ENCODE results near the gene SH2B2.
A peak's percentile ranks its signal among the peaks of the same experiment; 100 is the strongest.

SH2B2 gene

DNA sequence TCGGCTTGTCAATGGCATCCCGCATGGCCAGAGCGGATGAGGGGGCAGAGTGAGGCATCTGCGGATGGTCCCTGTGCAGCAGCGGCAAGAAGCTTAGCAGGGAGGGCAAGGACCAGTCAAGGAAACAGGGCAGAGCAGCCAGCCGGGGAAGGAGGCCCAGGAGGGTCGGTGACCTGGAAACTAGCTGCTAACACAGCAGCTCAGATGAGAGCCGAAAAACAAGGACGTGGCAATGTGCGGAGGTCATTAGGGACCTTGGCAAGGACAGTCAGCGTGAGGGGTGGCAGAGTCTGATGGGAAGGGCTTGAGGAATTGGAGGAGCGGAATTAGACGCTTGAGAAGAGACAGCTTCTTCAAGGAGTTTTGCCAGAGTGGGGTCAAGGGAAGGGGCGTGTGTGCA, 20.1 kb upstream of the SH2B2 start:
- DNase-seq (ENCODE audit: low spot score): no peak

DNA sequence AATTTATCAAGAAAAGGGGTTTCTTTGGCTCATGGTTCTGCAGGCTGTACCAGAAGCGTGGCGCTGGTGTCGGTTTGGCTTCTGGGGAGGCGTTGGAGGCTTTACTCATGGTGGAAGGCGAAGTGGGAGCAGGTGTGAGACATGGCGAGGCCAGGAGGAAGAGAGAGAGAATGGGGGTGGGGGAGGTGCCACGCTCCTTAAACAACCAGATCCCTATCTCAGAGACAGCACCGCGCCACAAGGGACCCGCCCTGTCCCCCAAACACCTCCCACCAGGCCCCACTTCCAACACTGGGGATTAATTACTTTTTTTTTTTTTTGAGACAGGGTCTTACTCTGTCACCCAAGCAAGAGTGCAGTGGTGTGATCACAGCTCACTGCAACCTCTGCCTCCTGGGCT, 18.0 kb upstream of the SH2B2 start:
- no peak for DNase-seq (ENCODE audit: low spot score)

DNA sequence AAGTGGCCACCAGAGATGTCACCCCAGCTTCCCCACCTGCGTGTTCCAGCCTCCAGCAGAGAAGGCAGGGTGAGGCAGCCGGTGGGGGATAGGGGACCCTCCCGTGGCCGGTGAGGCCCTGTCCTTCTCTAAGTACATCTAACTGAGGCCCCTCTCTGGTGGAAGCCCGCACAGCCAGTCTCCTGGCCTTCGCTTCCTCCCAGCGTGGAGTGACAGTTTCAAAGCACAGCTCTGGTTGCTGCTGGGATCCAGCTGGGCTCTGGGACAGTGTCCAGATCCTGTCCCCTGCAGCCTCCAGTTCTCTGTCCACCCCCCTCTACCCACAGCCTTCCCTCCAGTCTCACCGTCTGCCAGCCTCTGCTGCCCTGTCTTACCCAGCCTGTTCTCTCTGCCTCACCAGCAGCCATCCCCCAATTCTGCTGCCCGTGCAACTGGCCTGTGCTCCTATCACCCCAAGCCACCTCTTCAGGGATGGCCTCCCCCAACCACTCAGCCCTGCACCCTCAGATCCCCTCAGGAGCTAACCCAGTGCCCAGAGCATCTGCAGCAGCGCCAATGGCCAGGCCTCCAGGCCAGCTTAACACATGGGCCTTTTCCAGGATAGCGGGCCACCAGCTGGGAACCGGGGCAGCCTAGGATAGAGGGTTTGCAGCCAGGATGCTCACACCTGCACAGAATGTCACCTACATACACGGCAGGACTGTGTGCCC, 16.3 kb upstream of the SH2B2 start:
- no peak for DNase-seq (ENCODE audit: low spot score)

DNA sequence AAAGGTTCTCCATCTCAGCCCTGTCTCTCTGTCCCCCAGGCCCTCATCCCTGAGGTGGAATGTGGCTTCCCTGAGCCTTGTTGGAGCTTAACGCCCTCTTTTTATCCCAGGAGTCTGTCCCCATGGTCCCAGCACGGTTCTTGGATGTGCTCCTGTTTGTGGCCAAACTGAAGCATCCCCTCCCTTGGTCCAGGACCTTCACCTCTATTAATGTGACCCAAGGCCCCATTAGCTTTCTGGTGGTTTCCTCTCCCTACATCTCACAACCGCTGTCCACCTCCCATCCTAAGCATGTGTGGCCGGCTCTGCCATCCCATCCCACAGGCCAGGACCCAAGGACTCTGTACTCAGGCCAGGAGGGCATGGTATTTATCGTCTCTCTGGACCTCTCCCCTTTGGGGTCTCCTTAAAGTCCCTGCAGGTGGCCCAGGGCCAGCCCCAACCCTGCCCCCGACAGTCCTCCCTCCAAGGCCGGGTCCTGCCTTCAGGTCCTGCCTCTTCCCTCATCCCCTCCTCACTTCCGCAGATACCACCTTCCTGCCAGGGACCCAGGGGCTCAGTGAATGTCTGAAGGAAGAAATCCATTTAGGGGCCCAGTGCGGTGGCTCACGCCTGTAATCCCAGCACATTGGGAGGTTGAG, 15.4 kb upstream of the SH2B2 start:
- DNase-seq (ENCODE audit: low spot score): no peak

DNA sequence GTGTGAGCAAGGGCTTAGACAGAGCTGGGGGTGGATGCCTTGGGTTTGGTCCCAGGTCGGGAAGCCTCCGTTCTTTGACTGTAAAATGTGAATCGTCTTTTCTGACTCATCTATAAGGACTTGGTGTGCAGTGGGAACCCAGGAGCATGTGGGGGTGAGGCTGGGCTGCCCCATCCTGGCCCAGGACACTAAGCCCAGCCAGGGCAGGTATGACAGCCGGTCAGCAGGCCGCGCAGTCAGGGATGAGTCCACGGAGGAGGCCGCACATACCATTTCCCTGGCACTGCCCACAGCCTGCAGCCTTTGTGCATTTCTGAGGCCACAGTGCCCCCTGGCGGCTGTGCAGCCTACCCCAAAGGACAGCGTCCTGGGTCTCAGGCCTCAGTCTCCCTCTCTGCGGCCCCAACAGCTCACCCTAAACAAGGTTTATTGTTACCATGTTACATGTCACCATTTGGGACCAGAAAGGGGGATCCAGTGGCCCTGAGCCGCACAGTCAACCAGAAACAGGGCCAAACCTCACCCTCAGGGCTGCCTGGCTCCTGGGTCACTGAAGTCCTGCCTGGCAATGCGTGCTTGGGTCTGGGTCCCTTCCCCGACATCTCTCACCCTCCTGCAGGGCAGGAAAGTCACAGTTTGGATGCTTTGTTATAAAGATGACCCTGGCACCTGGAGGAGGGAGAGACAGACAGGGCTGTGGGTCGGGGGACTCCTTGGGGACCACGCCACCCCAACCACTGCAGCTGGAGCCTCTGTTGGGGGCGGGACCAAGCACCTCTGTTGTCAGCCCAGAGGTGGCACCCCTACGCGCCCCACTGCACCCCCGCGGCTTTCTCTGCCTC, 14.4 kb upstream of the SH2B2 start:
- DNase-seq (ENCODE audit: low spot score): peak; percentile 67

DNA sequence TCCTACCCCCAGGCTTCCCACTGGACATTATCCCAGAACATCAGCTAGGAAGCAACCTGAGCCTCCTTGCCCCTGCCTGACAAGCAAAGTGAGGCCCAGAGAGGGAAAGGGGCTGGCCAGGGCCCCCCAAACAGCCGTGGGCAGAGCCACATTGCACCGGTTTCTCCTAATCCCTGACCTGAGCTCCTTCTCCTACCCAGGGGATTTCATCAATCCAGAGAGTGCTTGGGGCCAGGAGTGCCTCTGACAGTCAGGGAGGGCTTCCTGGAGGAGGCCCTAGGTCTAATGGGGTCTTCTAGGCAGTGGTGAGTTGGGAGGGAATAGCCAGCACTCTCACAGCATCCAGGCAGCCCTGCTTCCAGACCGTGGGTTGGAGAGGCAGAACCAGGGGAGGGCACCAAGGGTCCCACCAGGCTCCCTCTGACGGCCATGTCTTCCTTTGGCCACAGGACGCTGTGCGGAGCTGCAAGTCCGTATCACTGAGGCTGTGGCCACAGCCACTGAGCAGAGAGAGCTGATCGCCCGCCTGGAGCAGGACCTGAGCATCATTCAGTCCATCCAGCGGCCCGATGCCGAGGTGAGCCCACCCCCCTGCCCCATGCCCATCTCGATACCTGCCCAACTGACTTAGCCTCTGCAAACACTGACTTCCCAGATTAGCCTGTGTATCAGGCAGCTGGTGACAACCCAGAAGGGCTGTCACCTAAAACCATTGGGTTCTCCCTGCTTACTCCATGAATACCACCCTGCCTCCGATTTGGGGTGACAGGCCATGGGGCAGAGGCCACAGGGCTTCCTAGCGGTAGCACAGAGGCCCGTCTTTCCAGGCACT, 13.5 kb upstream of the SH2B2 start:
- no peak for DNase-seq (ENCODE audit: low spot score)

DNA sequence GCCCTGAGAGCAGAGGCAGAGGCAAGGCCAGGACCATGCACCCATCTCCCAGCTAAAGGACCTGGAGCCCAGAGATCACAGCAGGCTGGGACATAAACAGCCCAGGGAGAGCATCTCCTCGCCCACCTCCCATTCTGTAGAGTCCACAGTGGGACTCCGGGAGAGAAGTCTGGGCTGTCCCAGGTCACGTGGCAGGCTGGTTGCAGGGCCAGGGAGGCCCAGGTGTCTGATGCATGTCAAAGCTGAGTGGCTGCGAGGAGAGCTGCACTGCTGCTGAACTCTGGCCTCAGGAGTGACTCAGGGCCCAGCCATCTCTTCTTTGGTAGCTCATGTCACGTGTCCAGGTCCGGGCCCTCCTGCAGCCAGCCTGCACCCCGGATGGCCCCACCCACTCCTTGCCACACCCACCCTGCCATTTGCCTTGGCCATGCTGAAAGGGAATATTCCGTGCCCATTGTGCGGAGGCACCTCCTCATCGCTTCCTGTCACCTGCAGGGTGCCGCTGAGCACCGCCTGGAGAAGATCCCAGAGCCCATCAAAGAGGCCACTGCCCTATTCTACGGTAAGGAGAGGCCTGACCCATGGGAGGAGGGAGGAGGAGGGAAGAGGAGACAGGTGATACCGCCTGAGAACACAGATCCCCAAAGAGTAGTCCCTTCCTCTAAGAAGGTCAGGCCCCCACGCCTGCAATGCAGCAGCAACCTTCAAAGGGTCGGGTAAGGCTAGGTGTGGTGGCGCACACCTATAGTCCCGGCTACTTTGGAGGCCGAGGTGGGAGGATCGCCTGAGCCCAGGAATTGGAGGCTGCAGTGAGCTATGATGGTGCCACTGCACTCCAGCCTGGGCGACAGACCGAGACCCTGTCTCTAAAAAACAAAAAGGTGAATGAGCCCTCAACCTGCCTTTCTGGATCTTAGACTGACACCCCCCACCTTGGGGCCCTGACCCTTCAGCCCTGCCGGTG, 12.6 kb upstream of the SH2B2 start:
- no peak for DNase-seq (ENCODE audit: low spot score)

DNA sequence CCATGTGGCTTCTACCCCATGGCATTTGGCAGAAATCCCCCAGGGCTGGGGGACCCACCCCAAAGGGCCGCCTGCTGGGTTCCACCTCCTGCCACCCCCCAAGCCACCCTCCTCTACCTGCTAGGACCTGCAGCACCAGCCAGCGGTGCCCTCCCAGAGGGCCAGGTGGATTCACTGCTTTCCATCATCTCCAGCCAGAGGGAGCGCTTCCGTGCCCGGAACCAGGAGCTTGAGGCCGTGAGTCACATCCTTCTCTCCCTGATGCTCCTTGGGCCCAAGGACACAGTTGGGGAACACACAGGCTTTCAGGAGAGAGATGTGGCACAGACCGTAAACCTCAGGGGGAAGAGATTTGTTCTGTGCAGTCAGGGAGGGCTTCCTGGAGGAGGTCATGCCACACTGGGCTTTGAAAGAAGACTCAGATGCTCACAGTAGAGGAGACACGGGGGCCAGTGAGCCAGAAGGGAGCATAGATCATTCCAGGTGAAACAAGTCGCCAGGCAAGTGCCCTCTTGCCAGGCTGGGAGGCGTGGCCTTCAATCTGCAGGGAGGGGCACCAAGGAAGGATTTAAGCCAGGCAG, 11.5 kb upstream of the SH2B2 start:
- no peak for DNase-seq (ENCODE audit: low spot score)

DNA sequence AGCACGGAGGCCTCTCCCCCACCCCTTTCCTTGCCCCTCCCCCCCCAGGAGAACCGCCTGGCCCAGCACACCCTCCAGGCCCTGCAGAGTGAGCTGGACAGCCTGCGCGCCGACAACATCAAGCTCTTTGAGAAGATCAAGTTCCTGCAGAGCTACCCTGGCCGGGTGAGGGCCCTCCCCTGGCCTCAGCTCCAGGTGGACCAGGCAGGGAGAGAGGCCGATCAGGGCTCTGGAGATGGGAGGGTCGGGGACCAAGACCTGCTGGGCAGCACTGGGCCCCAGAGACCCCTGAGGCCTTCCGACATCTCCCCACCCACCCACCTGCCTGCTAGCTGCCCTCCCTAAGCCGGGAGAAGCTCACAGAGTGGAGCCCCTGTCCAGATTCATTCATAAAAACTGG, 8.8 kb upstream of the SH2B2 start:
- no peak for DNase-seq (ENCODE audit: low spot score)

DNA sequence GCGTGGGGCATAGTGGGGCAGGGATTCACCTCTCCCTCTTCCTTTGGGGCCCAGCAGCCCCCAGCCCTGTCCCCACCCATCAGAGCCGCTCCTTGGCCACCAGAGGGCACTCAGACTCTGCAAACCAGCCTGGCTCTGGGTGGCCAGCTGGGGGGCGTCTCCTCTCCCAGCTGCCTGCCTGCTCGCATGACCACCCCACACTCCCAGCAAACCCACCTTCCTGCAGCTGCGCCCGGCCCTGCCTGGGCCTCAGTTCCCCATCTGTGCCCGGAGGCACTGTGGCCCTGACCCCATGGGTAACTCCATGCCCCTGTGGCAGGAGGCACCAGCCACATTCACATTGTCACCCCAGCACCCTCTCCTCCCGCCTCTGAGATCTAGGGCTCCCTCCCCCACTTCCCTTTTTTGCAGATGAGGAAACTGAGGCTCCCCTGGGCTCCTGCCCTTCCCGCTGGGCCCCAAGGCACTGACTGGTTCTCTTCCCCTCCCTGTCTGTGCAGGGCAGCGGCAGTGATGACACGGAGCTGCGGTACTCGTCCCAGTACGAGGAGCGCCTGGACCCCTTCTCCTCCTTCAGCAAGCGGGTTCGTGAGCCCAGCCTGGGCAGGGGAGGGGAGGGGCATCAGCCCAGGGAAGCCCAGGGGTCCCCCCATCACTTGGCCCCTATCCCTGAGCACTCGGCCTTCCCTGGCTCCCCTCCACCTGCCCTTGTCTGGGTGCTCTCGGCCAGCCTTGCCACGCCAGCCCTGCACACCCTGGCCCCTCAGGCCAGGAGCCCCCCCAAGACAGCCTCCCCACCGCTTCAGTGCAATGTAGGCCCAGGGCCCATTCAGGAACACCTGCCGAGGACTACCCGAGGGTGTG, 6.9 kb upstream of the SH2B2 start:
- peak; percentile 14 for DNase-seq (ENCODE audit: low spot score)

DNA sequence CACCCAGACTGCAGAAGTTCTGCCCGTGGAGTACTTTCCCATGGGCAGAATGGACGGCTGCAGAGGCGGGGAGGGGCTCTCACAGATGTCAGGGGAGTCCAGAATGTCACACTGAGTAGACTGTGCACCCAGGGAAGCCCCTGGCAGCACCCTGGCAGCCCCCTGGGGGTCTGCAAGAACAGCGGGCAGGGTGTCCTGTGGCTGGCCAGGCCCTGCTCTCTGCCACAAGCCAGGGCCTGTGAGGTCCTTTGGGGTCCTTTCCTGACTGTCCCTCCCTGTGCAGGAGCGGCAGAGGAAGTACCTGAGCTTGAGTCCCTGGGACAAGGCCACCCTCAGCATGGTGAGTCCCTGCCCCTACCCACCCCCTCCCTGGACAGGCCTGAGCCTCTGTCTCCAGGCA, 6.1 kb upstream of the SH2B2 start:
- no peak for DNase-seq (ENCODE audit: low spot score)

DNA sequence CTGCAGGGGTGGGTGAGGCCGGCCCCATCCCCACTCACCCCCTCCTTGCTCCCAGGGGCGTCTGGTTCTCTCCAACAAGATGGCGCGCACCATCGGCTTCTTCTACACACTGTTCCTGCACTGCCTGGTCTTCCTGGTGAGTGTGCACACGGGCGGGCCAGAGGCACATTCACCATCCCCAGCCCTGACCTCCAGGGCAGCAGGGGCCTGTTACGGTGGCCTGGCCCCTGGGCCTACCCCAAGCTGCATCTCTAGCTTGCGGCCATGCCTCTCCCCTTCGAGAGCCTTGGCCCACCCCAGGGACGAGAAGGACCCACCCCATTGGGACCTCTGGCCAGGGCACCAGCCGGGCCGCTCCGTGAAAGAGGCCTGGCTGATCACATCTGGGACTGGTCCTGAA, 4.9 kb upstream of the SH2B2 start:
- DNase-seq (ENCODE audit: low spot score): no peak

DNA sequence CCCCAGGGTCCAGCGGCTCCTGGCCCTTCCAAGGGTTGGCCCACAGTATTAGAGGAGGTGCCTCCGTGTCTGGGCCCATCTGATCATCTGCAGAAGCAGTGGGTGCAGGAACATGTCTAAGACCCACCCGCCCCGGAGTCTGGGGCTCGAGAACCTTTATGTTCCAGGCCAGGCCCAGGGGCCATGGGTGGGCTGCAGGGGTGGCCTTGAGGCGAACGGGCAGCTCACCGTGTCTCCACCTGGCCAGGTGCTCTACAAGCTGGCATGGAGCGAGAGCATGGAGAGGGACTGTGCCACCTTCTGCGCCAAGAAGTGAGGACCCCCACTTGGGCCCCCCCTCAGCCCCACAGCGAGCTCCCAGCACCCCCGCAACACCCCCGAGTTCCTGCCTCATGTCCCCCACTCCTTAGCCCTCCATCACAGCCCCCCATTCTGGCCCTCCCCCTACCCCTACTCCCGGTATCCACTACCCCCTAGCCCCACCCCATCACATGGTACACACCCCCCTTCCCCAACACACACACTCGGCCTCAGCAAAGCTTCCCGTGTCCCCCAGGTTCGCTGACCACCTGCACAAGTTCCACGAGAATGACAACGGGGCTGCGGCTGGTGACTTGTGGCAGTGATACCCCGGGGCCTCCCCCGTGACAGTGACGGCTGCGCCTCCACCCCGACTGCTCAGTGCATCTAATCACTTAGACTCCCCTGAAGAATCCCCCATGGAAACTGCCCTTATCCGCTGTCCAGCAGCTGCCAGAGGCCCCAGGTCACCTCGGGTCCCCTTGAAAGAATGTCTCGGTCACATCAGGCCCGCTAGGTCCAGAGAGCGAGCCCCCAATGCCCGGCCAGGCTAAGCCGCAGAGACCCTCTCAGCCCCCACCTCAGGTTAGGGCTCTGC, 4.0 kb upstream of the SH2B2 start:
- DNase-seq (ENCODE audit: low spot score): no peak

DNA sequence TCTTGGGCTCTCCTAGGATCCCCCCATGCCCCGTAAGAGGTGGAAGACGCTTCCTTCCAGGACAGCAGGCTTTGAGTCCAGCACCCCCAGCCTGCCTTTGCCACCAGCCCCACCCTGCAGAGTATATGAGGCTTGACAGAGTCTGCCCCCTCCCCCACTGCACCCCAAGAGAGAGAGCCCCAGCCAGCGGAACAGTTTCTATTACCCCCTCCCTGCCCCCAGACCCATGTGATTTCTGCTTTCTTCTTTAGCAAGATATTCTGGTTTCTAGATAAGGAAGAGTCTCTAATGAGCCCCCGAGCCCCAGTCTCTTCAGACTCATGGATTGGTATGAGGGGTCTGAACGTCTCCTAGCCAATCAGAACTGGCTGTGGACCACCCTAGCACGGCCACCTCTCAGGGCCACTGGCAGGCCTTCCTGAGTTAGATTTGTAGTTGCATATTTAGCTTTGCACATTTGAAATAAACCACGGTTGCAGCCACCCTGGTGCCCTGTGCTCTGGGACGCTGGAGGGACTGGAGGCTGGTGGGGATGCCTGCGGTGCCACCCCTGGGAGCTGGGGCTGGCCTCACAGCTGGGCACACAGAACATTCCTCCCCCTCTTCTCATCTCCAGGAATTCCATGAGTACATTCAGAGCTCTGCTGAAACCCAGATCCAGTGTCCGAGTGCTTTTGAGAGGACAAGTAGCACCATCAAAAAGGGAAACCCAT, 3.0 kb upstream of the SH2B2 start:
- DNase-seq (ENCODE audit: low spot score): no peak

DNA sequence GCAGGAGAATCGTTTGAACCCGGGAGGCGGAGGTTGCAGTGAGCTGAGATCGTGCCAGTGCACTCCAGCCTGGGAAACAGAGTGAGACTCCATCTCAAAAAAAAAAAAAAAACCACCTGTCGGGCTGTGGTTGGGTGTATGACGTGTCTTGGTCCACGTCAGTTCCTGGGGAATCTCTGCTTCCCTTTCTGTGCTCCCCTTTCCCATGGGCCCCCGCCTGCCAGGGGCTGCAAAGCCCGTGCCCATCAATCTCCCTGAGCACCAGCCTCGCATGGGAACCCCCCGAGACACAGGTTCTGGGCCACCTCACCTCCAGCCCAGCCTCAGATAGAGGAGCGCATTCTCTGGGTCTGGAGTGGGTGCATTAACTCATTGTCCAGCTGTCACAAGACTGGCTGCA, 2.3 kb upstream of the SH2B2 start:
- no peak for DNase-seq (ENCODE audit: low spot score)

DNA sequence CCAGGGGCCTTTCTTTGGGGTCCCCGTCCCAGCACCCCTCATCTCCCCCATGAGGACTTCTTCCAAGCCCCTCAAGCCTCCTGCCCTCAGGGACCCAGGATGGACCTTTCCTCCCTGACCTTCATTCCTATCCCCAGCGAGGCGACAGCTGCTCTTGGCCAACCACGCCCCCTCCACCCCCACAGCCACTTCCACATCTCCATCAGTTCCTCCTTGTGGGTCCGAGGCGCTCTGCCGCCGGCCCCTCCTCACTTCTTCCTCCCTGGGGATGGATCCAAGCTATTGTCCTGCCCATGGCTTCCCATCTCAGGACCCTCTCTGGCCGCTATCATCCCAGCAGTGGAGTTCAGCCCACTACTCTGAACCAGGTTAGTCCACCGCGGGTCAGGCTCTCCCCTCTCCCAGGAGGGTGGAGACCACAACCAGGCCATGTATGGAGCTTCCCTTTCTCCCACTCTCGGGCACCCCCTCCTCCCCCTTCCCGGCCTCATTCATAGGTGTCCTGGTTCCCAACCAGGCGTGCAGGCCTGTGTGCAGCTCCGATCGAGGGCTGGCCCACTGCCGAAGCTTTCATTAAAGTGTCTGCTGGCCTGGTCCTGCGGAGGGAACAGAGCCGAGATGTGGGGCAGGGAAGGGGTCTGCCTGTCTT, 1.7 kb upstream of the SH2B2 start:
- DNase-seq (ENCODE audit: low spot score): no peak

DNA sequence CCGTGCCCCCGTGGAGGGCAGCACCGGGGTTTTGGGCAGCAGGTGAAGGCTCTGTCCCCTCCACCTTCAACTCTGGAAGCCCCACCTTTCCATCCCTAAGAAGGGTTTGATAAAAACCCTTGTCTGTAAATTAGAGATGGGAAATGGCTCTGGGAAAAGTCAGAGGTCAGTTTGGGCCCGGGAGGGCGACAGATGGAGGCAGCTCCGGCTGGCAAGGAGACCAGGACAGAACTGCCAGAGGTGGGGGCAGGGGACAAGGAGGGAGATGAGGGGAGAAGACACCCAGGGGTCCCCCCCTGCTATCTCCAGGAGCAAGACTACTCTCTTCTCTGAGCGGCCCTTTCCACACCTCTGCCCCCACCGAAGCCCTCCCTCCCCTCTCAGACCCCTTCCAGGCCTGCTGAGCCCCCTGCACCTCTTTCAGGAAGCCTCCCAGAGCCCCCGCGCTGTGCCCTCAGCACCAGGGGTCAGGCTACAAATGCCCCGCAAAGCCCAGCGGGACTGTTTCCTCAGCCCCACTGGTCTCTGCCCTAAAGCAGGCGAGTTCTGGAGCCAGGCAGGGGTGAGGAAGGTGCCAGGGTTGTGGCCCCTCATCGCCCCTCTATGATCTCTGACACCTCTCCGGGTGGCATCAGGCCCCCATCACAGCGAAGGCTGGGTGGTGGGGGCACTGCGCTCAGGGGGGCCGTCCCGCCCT, 980 bp upstream of the SH2B2 start:
- DNase-seq (ENCODE audit: low spot score): no peak

All from hematopoietic multipotent progenitor cell treated with erythropoietin and hydrocortisone succinate and interleukin-3 and kit ligand, for 17 days (in vitro differentiated cells).